GM06990 (cell line): ENCODE data around the gene IL10.

Source experiments
- DNase-seq: peaks from one replicate; pipeline ENCODE4 v3.0.0-alpha.2; 2011; ENCODE audit not compliant: insufficient read length; ENCODE audit errors: extremely low read depth
- H3K27me3 ChIP-seq: replicated peaks from 2 replicates; pipeline ENCODE4 v1.6.0; 2011; ENCODE audit warnings: low read length; ENCODE audit not compliant: control insufficient read depth, insufficient read depth
- H3K36me3 ChIP-seq: 2 replicates; pipeline ENCODE4 v1.5.1; 2011; ENCODE audit warnings: low read length; ENCODE audit not compliant: control insufficient read depth, insufficient read depth
- H3K4me3 ChIP-seq: replicated peaks from 2 replicates; pipeline ENCODE4 v1.5.1; 2011; ENCODE audit warnings: low read depth, mild to moderate bottlenecking, control low read depth, low read length
- TF ChIP-seq, protein P1 (sequence below): IDR thresholded peaks from 2 replicates; pipeline ENCODE4 v1.5.1; 2011; ENCODE audit warnings: low read length, control low read depth, mild to moderate bottlenecking, inconsistent platforms; ENCODE audit not compliant: insufficient read depth, poor library complexity, severe bottlenecking

The IL10 gene

DNA sequence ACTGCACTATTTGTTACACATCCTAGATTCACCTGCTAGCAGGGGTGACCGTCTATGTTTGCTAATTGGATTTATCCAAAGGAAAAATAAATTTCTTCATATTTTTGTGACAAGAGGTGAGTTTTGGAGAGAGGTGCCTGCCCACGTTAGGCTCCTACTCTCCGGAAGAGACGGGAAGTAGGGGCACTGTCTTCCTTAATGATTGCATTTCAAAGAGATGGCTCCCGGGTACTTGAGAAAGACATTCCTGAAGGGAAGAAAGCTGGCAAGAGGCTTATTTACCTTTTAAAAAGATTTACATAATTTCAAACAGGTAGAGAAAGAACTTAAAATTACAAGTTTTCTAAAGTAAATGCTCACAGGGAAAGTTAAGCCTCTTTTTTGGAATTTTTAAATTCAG lies 20.4 kb downstream of the IL10 start:
- TF ChIP-seq, protein P1, sequence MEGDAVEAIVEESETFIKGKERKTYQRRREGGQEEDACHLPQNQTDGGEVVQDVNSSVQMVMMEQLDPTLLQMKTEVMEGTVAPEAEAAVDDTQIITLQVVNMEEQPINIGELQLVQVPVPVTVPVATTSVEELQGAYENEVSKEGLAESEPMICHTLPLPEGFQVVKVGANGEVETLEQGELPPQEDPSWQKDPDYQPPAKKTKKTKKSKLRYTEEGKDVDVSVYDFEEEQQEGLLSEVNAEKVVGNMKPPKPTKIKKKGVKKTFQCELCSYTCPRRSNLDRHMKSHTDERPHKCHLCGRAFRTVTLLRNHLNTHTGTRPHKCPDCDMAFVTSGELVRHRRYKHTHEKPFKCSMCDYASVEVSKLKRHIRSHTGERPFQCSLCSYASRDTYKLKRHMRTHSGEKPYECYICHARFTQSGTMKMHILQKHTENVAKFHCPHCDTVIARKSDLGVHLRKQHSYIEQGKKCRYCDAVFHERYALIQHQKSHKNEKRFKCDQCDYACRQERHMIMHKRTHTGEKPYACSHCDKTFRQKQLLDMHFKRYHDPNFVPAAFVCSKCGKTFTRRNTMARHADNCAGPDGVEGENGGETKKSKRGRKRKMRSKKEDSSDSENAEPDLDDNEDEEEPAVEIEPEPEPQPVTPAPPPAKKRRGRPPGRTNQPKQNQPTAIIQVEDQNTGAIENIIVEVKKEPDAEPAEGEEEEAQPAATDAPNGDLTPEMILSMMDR, result no peak
- Histone ChIP-seq H3K27me3 (no peaks in the 10 kb centered on the region), H3K4me3 (no peak overlapping the region), H3K36me3 (no peaks in the 10 kb centered on the region)
- no peak for DNase-seq

DNA sequence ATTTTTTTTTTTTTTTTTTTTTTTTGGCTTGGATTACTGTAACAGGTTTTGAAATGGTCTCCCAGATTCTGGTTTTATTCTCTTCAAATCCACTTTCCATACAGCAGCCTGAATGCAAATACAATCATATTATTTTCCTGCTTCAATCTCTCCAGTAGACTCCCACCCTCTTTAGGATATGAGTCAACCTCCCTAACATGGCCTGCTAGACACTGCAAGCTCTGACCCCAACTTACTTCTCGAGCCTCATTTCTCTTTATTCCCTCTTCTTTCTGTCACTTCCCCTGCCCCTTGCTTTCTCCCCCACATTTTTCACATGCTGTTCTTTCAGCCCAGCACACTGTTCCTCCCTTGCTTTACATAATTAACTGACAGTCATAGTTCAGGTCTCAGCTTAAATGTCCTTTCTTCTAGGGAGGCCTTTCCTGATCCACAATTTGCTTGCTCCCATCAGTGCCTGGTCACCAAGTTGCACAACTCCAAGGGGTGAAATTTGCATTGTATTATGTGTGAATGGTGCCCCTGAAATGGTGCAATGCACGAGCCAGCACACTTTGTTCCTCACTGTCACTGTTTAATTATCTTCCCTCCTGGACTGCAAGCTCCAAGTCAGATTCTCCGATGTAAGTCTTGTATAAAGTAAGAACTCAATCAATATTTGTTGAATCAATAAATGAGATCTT lies 23.8 kb downstream of the IL10 start:
- H3K4me3 ChIP-seq, result no peak overlapping the region
- TF ChIP-seq, protein P1, result no peak
- no peaks in the 10 kb centered on the region for H3K36me3 ChIP-seq
- no peak for DNase-seq
- H3K27me3 ChIP-seq, result no peaks in the 10 kb centered on the region

DNA sequence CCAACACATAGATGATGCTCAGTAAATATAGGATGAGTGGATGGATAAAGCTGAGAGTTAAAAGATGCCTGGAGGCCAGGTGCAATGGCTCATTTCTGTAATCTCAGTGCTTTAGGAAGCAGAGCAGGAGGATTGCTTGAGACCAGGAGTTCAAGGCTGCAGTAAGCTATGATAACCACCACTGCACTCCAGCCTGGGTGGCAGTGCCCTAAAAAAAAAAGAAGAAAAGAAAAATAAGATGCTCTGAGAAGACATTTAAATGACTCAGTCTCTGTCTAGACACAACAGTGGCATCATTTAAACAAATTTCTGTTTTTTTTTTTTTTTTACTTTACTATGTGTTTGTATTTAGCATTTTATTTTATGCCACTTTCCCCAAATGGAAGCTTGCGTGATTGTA lies 27.0 kb downstream of the IL10 start:
- TF ChIP-seq, protein P1, result no peak
- no peaks in the 10 kb centered on the region for H3K27me3 ChIP-seq

DNA sequence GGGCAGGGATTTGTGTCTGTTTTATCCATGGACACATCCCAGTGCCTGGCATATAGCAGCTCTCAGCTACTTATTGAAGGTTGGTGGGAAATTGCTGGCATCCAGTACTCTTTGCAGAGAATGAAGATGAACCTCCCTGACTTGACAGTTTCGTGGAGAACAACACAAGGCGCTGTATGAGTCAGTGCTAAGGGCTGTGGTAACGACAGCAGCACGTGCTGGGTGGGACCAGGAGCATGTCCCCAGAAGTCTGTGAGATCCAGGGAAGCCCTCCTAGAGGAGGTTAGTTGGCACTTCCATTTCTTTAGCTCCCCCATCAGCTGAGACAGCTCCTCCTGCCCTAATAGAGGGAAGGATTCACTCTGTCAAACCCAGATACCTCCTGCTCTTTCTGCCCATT lies 27.6 kb downstream of the IL10 start:
- Histone ChIP-seq H3K27me3 (no peaks in the 10 kb centered on the region), H3K4me3 (no peak overlapping the region), H3K36me3 (no peaks in the 10 kb centered on the region)
- DNase-seq, result no peak
- TF ChIP-seq, protein P1, result no peak

More for the DNA sequence above, 27.0 kb downstream of the IL10 start:
- no peaks in the 10 kb centered on the region for H3K36me3 ChIP-seq
- H3K4me3 ChIP-seq, result no peak overlapping the region
- no peak for DNase-seq

DNA sequence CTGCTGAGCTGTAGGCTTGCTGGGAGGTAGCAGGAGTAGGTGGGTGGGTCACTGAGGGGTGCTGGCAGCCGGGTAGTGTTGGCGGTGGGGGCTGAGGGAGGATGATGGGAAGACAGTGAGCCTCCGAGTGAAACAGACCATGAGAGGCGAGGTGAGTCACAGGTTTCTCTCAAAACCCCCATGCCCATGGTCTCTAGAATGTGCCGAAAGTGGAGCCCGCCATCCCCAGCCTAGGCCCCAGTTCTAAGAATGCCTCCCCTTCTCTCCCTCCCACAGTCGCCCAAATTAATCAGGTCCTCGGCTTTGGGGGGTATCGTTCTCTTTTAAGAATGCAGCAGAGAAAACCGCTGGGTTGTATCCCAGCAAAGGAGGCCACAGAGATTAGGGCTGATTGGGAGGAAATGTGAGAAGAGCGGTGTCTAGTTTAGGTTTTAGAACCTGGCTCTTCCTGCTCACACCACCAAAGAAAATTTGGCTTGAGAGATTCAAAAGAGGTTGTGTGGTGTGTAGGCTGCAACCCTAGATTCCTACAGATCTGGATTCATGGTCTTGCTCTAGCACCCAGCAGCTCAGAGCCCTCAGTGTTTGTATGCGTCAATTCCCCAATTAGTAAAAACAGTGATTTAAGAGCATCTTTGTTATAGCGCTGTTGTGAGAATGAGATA lies 29.4 kb downstream of the IL10 start:
- H3K27me3 ChIP-seq, result no peaks in the 10 kb centered on the region
- H3K36me3 ChIP-seq, result no peaks in the 10 kb centered on the region
- DNase-seq, result peak; percentile 71
- TF ChIP-seq, protein P1, result no peak
- no peak overlapping the region for H3K4me3 ChIP-seq
